Progenitor cell of endocrine pancreas (in vitro differentiated cells): ENCODE data around the gene CCDC85A. TPM values are rescaled to one million over a fixed set of nuclear protein-coding genes. Genes with fewer than 3 reads are reported as not detected.

Source experiments
- DNase-seq: peaks from one replicate; pipeline ENCODE4 v3.0.0; 2021; ENCODE audit warnings: low spot score; ENCODE audit not compliant: unreplicated experiment
- H3K27ac Mint-ChIP-seq: 2 replicates; pipeline ENCODE4 v1.8.0; 2021; ENCODE audit warnings: mild to moderate bottlenecking, moderate library complexity, mixed read lengths
- H3K27me3 Mint-ChIP-seq: 2 replicates; pipeline ENCODE4 v1.8.0; 2021; ENCODE audit warnings: mixed read lengths
- H3K36me3 Mint-ChIP-seq: 2 replicates; pipeline ENCODE4 v1.8.0; 2022; ENCODE audit warnings: mixed read lengths; ENCODE audit not compliant: insufficient read depth
- H3K4me1 Mint-ChIP-seq: 2 replicates; pipeline ENCODE4 v1.8.0; 2021; ENCODE audit warnings: low read depth, mixed read lengths
- H3K4me3 Mint-ChIP-seq: 2 replicates; pipeline ENCODE4 v1.8.0; 2021; ENCODE audit warnings: low read depth, mild to moderate bottlenecking, moderate library complexity, mixed read lengths
- H3K9me3 Mint-ChIP-seq: 2 replicates; pipeline ENCODE4 v1.8.0; 2021; ENCODE audit warnings: low read depth, mixed read lengths
- total RNA-seq: library from RNA; stranded (reverse); gene quantifications from 2 replicates; pipeline ENCODE4 v1.2.1, GENCODE V29; 2021
- TF ChIP-seq, protein P1 (sequence below): fragments of 200-600 bp; sonication (generic); IDR thresholded peaks from one replicate; pipeline ENCODE4 v1.5.0; 2021; ENCODE audit warnings: antibody characterized with exemption, mild to moderate bottlenecking; ENCODE audit not compliant: unreplicated experiment

Gene CCDC85A
- total RNA-seq, 1 donor from 2014 or later: 1.1 TPM

DNA sequence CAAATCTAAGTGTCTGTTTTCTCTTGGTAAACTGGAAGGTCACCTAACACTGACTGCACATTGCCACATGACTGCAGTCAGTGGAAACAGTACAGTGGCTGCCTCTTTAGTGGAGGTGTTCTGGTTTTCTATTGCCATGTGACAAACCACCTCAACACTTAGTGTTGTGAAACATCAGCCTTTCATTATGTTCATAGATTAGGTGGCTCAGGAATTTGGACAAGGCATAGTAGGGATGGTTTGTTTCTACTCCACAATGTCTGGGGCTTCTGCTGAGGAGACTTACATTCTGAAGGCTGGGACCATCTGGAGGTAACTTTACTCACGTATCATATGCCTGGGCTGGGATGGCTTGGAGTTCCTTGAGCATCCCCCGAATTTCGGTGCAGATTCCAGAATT lies 26.5 kb downstream of the CCDC85A start:
- Mint-ChIP-seq H3K27ac (no peak overlapping the region), H3K36me3 (peaks cover 4% of the 10 kb centered on the region), H3K27me3 (no peaks in the 10 kb centered on the region), H3K9me3 (peaks cover 6% of the 10 kb centered on the region), H3K4me3 (no peak overlapping the region), H3K4me1 (peaks cover 18% of the 10 kb centered on the region)
- no peak for DNase-seq
- TF ChIP-seq, protein P1, sequence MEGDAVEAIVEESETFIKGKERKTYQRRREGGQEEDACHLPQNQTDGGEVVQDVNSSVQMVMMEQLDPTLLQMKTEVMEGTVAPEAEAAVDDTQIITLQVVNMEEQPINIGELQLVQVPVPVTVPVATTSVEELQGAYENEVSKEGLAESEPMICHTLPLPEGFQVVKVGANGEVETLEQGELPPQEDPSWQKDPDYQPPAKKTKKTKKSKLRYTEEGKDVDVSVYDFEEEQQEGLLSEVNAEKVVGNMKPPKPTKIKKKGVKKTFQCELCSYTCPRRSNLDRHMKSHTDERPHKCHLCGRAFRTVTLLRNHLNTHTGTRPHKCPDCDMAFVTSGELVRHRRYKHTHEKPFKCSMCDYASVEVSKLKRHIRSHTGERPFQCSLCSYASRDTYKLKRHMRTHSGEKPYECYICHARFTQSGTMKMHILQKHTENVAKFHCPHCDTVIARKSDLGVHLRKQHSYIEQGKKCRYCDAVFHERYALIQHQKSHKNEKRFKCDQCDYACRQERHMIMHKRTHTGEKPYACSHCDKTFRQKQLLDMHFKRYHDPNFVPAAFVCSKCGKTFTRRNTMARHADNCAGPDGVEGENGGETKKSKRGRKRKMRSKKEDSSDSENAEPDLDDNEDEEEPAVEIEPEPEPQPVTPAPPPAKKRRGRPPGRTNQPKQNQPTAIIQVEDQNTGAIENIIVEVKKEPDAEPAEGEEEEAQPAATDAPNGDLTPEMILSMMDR: no peak

DNA sequence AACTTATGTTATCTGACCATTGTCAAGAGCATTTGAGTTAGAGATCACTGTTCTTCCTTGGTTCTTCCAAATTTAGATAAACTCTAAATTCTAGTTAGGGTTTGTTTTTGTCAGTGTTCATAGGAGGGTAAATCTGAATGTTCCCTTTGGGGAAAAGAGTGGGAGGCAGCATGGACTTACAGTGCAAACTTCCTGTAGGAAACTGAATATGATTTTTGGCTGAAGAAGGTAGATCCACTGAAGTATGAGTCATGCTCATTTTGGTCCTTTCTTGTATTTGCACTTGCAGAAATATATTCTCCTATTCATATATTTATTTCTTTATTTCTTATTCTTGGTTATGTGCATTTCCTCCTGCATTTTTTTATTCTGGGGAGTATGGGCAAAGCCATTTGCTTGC lies 27.3 kb downstream of the CCDC85A start:
- DNase-seq: no peak
- TF ChIP-seq, protein P1: no peak
- no peaks in the 10 kb centered on the region for H3K9me3 Mint-ChIP-seq
- H3K27me3 Mint-ChIP-seq: no peaks in the 10 kb centered on the region
- H3K27ac Mint-ChIP-seq: no peak overlapping the region
- H3K36me3 Mint-ChIP-seq: no peaks in the 10 kb centered on the region
- peaks cover 15% of the 10 kb centered on the region for H3K4me1 Mint-ChIP-seq
- H3K4me3 Mint-ChIP-seq: no peak overlapping the region

DNA sequence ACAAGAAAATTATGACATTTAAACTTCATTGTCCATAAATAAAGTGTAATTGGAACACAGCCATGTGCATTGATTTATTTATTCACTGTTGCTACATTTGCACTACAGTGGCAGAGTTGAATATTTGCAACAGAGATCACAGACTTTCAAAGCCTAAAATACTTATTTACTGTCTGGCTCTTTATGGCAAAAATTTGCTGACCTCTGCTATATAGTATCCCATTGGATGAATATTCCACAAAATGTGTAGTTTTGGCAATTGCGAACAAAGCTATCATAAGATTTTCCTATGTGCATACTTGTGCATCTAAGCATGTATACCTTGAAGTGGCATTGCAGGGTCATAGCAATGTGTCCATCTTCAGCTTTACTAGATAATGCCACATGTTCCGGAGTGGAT lies 32.1 kb downstream of the CCDC85A start:
- no peak for DNase-seq
- H3K36me3 Mint-ChIP-seq: no peaks in the 10 kb centered on the region
- H3K27me3 Mint-ChIP-seq: no peaks in the 10 kb centered on the region
- no peak overlapping the region for H3K4me3 Mint-ChIP-seq
- no peaks in the 10 kb centered on the region for H3K4me1 Mint-ChIP-seq
- TF ChIP-seq, protein P1: no peak
- H3K27ac Mint-ChIP-seq: no peak overlapping the region
- no peaks in the 10 kb centered on the region for H3K9me3 Mint-ChIP-seq

DNA sequence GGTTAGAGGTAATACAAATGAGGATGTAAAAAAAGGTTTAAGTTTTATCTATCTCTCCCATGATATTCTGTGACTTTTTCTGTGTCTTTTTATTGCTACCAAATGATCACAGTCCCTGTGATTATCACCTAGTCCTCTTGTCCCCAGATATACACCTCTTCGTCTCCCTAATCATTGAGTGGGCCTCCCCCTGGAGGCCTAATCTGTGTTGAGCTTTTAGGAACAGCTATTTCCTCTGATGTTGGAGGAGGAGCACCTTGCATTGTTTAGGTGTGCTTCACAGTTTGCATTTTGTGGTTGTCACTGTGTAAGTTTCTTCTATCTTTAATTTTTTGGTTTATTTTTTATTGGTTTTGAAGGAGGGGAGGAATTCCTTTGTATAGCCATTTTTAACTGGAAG lies 33.3 kb downstream of the CCDC85A start:
- no peaks in the 10 kb centered on the region for H3K4me1 Mint-ChIP-seq
- no peak for DNase-seq
- no peak overlapping the region for H3K4me3 Mint-ChIP-seq
- H3K27me3 Mint-ChIP-seq: no peaks in the 10 kb centered on the region
- TF ChIP-seq, protein P1: no peak
- no peaks in the 10 kb centered on the region for H3K36me3 Mint-ChIP-seq
- H3K27ac Mint-ChIP-seq: no peak overlapping the region
- peaks cover 3% of the 10 kb centered on the region for H3K9me3 Mint-ChIP-seq

DNA sequence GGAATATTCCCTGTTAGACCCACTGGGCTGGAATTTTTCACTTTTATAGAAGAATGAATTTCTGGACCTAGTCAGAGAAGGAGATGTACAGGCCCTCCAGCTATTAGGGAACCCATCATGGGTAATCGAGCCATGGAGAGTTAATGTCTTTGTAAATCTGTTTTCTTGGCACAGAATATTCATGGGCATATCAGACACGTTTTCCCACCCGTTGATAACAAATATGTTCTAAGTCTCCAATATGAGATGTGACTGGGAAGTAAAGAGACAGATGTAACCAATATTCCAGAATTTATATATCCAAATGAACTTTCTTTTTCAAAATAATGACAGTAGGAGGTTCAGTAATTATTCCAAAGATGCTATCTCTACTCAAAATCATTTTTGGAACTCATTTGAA lies 38.7 kb downstream of the CCDC85A start:
- no peaks in the 10 kb centered on the region for H3K27me3 Mint-ChIP-seq
- no peak overlapping the region for H3K4me3 Mint-ChIP-seq
- TF ChIP-seq, protein P1: no peak
- no peak for DNase-seq
- no peak overlapping the region for H3K27ac Mint-ChIP-seq
- H3K36me3 Mint-ChIP-seq: no peaks in the 10 kb centered on the region
- peaks cover 3% of the 10 kb centered on the region for H3K9me3 Mint-ChIP-seq
- no peaks in the 10 kb centered on the region for H3K4me1 Mint-ChIP-seq

DNA sequence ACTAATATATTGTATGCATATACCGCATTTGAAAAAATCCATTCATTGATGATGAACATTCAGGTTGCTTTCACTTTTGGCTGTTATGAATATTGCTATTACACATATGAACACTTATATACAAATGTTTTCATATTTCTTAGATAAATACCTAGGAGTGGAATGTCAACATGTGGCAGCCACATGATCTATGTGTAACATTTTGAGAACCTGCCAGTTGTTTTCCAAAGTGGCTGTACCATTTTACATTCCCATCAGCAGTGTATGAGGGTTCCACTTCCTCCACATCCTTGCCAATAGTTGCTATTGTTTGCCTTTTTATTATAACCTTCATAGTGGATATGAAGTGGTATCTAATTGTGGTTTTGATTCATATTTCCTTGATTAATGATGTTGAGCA lies 40.5 kb downstream of the CCDC85A start:
- Mint-ChIP-seq H3K4me3 (no peak overlapping the region), H3K4me1 (no peaks in the 10 kb centered on the region)
- TF ChIP-seq, protein P1: no peak

More for the DNA sequence above, 40.5 kb downstream of the CCDC85A start:
- Mint-ChIP-seq H3K36me3 (no peaks in the 10 kb centered on the region), H3K27me3 (no peaks in the 10 kb centered on the region), H3K27ac (no peak overlapping the region), H3K9me3 (peaks cover 3% of the 10 kb centered on the region)
- no peak for DNase-seq
